Transverse colon (tissue), 3 donors: ENCODE results near the gene TRAM2.

Source experiments
- CTCF ChIP-seq, 5 experiments: fragments of 200-600 bp in 3 of 5; fragments of 450-650 bp in 2 of 5; sonication (generic) in 3 of 5; IDR thresholded peaks; 1 replicate in 2 of 5; 2 replicates in 3 of 5; pipeline ENCODE4 v1.5.1; 2016 to 2017; ENCODE audit warnings: antibody characterized with exemption in 5 of 5, inconsistent platforms in 3 of 5, mild to moderate bottlenecking in 2 of 5, moderate library complexity in 1 of 5
- POLR2A ChIP-seq: fragments of 450-650 bp; IDR thresholded peaks from one replicate; pipeline ENCODE4 v1.6.1; 2016; ENCODE audit warnings: antibody characterized with exemption, mild to moderate bottlenecking, moderate library complexity

GRCh38 chr6:52504782-52505136 lies 72.1 kb downstream of the TRAM2 start:
- TF ChIP-seq CTCF (IDR thresholded peaks at IDR 0.05): no peak
- TF ChIP-seq POLR2A: no peak
